HUES6 (cell line): Measurements from ENCODE around the gene TRAF7.

Experiments used
- H3K27ac ChIP-seq: 2 replicates; pipeline ENCODE4 v1.7.0; 2013; ENCODE audit warnings: low read depth, mild to moderate bottlenecking, low read length, inconsistent platforms
- H3K27me3 ChIP-seq: 2 replicates; pipeline ENCODE4 v1.6.1; 2013; ENCODE audit warnings: low read length; ENCODE audit not compliant: control insufficient read depth, insufficient read depth
- H3K36me3 ChIP-seq: 2 replicates; pipeline ENCODE4 v1.6.1; 2013; ENCODE audit warnings: low read length; ENCODE audit not compliant: control insufficient read depth, insufficient read depth
- H3K4me1 ChIP-seq: 2 replicates; pipeline ENCODE4 v1.6.1; 2013; ENCODE audit warnings: low read length; ENCODE audit not compliant: control insufficient read depth, insufficient read depth
- H3K4me3 ChIP-seq: 2 replicates; pipeline ENCODE4 v1.5.1; 2013; ENCODE audit warnings: low read depth, low read length
- H3K9ac ChIP-seq: one replicate; pipeline ENCODE4 v1.6.1; 2013; ENCODE audit warnings: mild to moderate bottlenecking, low read length
- H3K9me3 ChIP-seq: 2 replicates; pipeline ENCODE4 v1.6.1; 2013; ENCODE audit warnings: low read depth, low read length; ENCODE audit not compliant: control insufficient read depth, insufficient read depth

Gene TRAF7

GRCh38 chr16:2206780-2207433 is 51.3 kb downstream of the TRAF7 start:
- Histone ChIP-seq H3K9ac (peak overlapping the region; percentile 43), H3K4me1 (peaks cover 13% of the 10 kb centered on the region; the same call in 1 of the 2 replicates), H3K27me3 (no peaks in the 10 kb centered on the region), H3K36me3 (peaks cover 36% of the 10 kb centered on the region), H3K9me3 (no peaks in the 10 kb centered on the region), H3K27ac (no peak overlapping the region), H3K4me3 (no peak overlapping the region; the same call in 1 of the 2 replicates)

GRCh38 chr16:2207872-2208271 is 52.3 kb downstream of the TRAF7 start:
- no peak overlapping the region for H3K27ac ChIP-seq
- H3K9ac ChIP-seq: no peak overlapping the region
- H3K4me3 ChIP-seq: no peak overlapping the region
- no peaks in the 10 kb centered on the region for H3K9me3 ChIP-seq
- peaks cover 16% of the 10 kb centered on the region for H3K4me1 ChIP-seq
- H3K27me3 ChIP-seq: no peaks in the 10 kb centered on the region
- peaks cover 46% of the 10 kb centered on the region for H3K36me3 ChIP-seq

GRCh38 chr16:2208308-2208707 is 52.7 kb downstream of the TRAF7 start:
- Histone ChIP-seq H3K36me3 (peaks cover 50% of the 10 kb centered on the region), H3K4me1 (peaks cover 20% of the 10 kb centered on the region), H3K9me3 (no peaks in the 10 kb centered on the region), H3K4me3 (no peak overlapping the region), H3K27me3 (no peaks in the 10 kb centered on the region), H3K27ac (no peak overlapping the region), H3K9ac (no peak overlapping the region)

- H3K4me1 ChIP-seq: peaks cover 24% of the 10 kb centered on the region
- H3K4me3 ChIP-seq: no peak overlapping the region
- no peaks in the 10 kb centered on the region for H3K27me3 ChIP-seq
- no peaks in the 10 kb centered on the region for H3K9me3 ChIP-seq
- no peak overlapping the region for H3K9ac ChIP-seq
- H3K36me3 ChIP-seq: peaks cover 54% of the 10 kb centered on the region
- no peak overlapping the region for H3K27ac ChIP-seq
These were observed 53.2 kb downstream of the TRAF7 start for GRCh38 chr16:2208772-2209171.

- Histone ChIP-seq H3K27ac (no peak overlapping the region), H3K4me1 (peaks cover 24% of the 10 kb centered on the region), H3K9ac (no peak overlapping the region), H3K9me3 (no peaks in the 10 kb centered on the region), H3K27me3 (no peaks in the 10 kb centered on the region), H3K4me3 (no peak overlapping the region), H3K36me3 (peaks cover 54% of the 10 kb centered on the region)
These were observed 53.9 kb downstream of the TRAF7 start for GRCh38 chr16:2209258-2210008.

- H3K9ac ChIP-seq: no peak overlapping the region
- no peak overlapping the region for H3K27ac ChIP-seq
- no peak overlapping the region for H3K4me3 ChIP-seq
These were observed 54.4 kb downstream of the TRAF7 start for GRCh38 chr16:2210009-2210332.

GRCh38 chr16:2210386-2211365 is 55.1 kb downstream of the TRAF7 start, which contains the start of gene BRICD5:
BRICD5 (minus strand) TSS chr16:2210863; CDS start chr16:2210833, 30 bp downstream.
- H3K9ac ChIP-seq: no peak within 1 kb of the TSS

More at GRCh38 chr16:2210009-2210332, 54.4 kb downstream of the TRAF7 start:
- Histone ChIP-seq H3K36me3 (peaks cover 54% of the 10 kb centered on the region), H3K9me3 (no peaks in the 10 kb centered on the region), H3K4me1 (peaks cover 24% of the 10 kb centered on the region), H3K27me3 (no peaks in the 10 kb centered on the region)

GRCh38 chr16:2211923-2212347 is 56.4 kb downstream of the TRAF7 start:
- H3K36me3 ChIP-seq: peaks cover 50% of the 10 kb centered on the region

More at GRCh38 chr16:2210386-2211365, 55.1 kb downstream of the TRAF7 start, which contains the start of gene BRICD5:
- no peaks in the 10 kb centered on the region for H3K9me3 ChIP-seq
- no peak within 1 kb of the TSS for H3K27ac ChIP-seq
- H3K4me3 ChIP-seq: no peak within 1 kb of the TSS
- peaks cover 24% of the 10 kb centered on the region for H3K4me1 ChIP-seq
- no peaks in the 10 kb centered on the region for H3K27me3 ChIP-seq
- peaks cover 54% of the 10 kb centered on the region for H3K36me3 ChIP-seq

GRCh38 chr16:2212362-2213324 is 57.1 kb downstream of the TRAF7 start:
- Histone ChIP-seq H3K27ac (no peak overlapping the region), H3K4me3 (peak overlapping the region; percentile 95), H3K36me3 (peaks cover 43% of the 10 kb centered on the region), H3K9me3 (no peaks in the 10 kb centered on the region), H3K9ac (no peak overlapping the region), H3K4me1 (peaks cover 20% of the 10 kb centered on the region), H3K27me3 (no peaks in the 10 kb centered on the region)

More at GRCh38 chr16:2211923-2212347, 56.4 kb downstream of the TRAF7 start:
- peaks cover 20% of the 10 kb centered on the region for H3K4me1 ChIP-seq
- H3K9ac ChIP-seq: no peak overlapping the region
- no peak overlapping the region for H3K4me3 ChIP-seq
- no peak overlapping the region for H3K27ac ChIP-seq
- H3K9me3 ChIP-seq: no peaks in the 10 kb centered on the region
- no peaks in the 10 kb centered on the region for H3K27me3 ChIP-seq
